ENCODE measurements around the gene CXCR1. TPM values are rescaled to one million over a fixed set of nuclear protein-coding genes. Genes with fewer than 3 reads are reported as not detected.

CXCR1 gene
- total and polyA plus RNA-seq, 2 of the 4 experiments (the other 2 are of a cell fraction) = not detected

- TF ChIP-seq SMC3 (IDR thresholded peaks at IDR 0.05; ENCODE audit: low read depth, low read length) (no peak), NFE2L2 (IDR thresholded peaks at IDR 0.05; ENCODE audit: low read depth, low read length) (no peak), RAD21 (IDR thresholded peaks at IDR 0.05; ENCODE audit: low read length) (no peak)
- Histone ChIP-seq H3K14ac (replicated peaks; ENCODE audit: low read depth, low read length) (no peak overlapping the region), H2BK120ac (ENCODE audit: low read depth, low read length) (no peak overlapping the region), H3K23ac (ENCODE audit: low read depth, low read length) (no peak overlapping the region), H3K56ac (ENCODE audit: extremely low read depth, insufficient read depth, low read length) (no peak overlapping the region), H4K8ac (ENCODE audit: low read depth in 2 of 2, low read length in 2 of 2) (no peak overlapping the region), H3K27me3 (ENCODE audit: control insufficient read depth, insufficient read depth, low read length) (peaks cover 34% of the 10 kb centered on the region), H2AFZ (replicated peaks; ENCODE audit: low read length, poor library complexity) (no peak overlapping the region), H3K18ac (ENCODE audit: low read depth, low read length) (no peak overlapping the region), H4K91ac (ENCODE audit: insufficient read depth, low read depth, low read length) (no peak overlapping the region), H3K4me1 (ENCODE audit: control insufficient read depth, insufficient read depth, low read length) (peaks cover 2% of the 10 kb centered on the region; the same call in 1 of the 2 replicates), H4K5ac (ENCODE audit: low read depth, low read length) (no peak overlapping the region), H3K4me2 (ENCODE audit: low read depth, low read length) (no peak overlapping the region), H2AK9ac (replicated peaks; ENCODE audit: low read depth, low read length, poor library complexity) (no peak overlapping the region), H2AK5ac (ENCODE audit: low read depth, low read length) (no peak overlapping the region), H2BK5ac (ENCODE audit: low read depth, low read length, poor library complexity, severe bottlenecking) (no peak overlapping the region), H3K79me1 (ENCODE audit: low read depth in 1 of 2, low read length in 2 of 2) (no peaks in the 10 kb centered on the region), H2BK20ac (ENCODE audit: low read depth, low read length) (no peak overlapping the region), H3K9me1 (ENCODE audit: insufficient read depth, low read length) (no peaks in the 10 kb centered on the region), H4K20me1 (ENCODE audit: insufficient read depth, low read length) (no peaks in the 10 kb centered on the region), H3K9ac (ENCODE audit: low read depth, low read length) (no peak overlapping the region), H3K4ac (ENCODE audit: low read depth, low read length) (no peak overlapping the region), H3K4me3 (ENCODE audit: insufficient read depth, low read depth, low read length) (no peak overlapping the region), H2BK15ac (ENCODE audit: low read depth, low read length) (no peak overlapping the region), H3K9me3 (ENCODE audit: control insufficient read depth, insufficient read depth, low read length) (0 out of 2 replicates have a peak, but pooled peaks cover 1% of the 10 kb centered on the region), H3K36me3 (ENCODE audit: control insufficient read depth, insufficient read depth, low read length) (no peaks in the 10 kb centered on the region), H3K27ac (ENCODE audit: insufficient read depth, low read length) (no peak overlapping the region)
- ChIA-PET CTCF (interaction anchor here (0.8 kb wide), 1 partner anchor 71 kb away, joined by 4 read pairs; no protein-coding TSS in a partner anchor), POLR2A (ENCODE audit: unreplicated experiment) (no interaction called here)
- ATAC-seq (ENCODE audit: low read depth) (no peak), DNase-seq (no peak)
- intact Hi-C loops (cut with micrococcal nuclease) (no loop called here), in situ Hi-C loops (cut with MboI; ENCODE audit: low sequenced_read_pairs) (no loop called here), dilution Hi-C loops (cut with HindIII; ENCODE audit: low sequenced_read_pairs, unreplicated experiment) (no loop called here)
- BruUV-seq (replicated peaks) = no TSS peak
- 36% methylated on average over 3 of the region's 3 CpGs; no CpG with 5 or more reads in 1 of the 2 experiments for WGBS, 2 experiments (ENCODE audit: extremely low coverage in 2 of 2, insufficient read length in 1 of 2)
Measured at GRCh38 chr2:218145124-218145523, 21.6 kb downstream of the CXCR1 start.

Measured in IMR-90 (cell line).